Anterior cingulate cortex (tissue), 58 donors: ENCODE measurements around the gene SYNE4.
"Not testable (repeated sequence)": the region's sequence is repeated elsewhere in the genome, so short reads cannot be mapped to it uniquely, and the experiment has no call there.

ENCODE experiments used
- DNase-seq, 58 donors: peaks; one replicate each; lab custom pipeline; 2025; lab: John Stamatoyannopoulos, UW

The SYNE4 gene

GRCh38 chr19:35991731-35992450 lies 16.7 kb downstream of the SYNE4 start:
- DNase-seq: peak in 1 of 58 donors; percentile 7

GRCh38 chr19:35990771-35991730 lies 17.6 kb downstream of the SYNE4 start:
- no peak for DNase-seq

GRCh38 chr19:35990156-35990555 lies 18.5 kb downstream of the SYNE4 start:
- DNase-seq: no peak

GRCh38 chr19:35988824-35989223 lies 19.8 kb downstream of the SYNE4 start:
- DNase-seq: no peak

- DNase-seq: no peak
Measured at GRCh38 chr19:35987571-35987896, 21.1 kb downstream of the SYNE4 start.

GRCh38 chr19:35986664-35987570 lies 21.7 kb downstream of the SYNE4 start:
- peak in 32 of 58 donors; percentile 4 to 71 (median 33) for DNase-seq

GRCh38 chr19:35986111-35986510 lies 22.5 kb downstream of the SYNE4 start:
- no peak for DNase-seq

- no peak for DNase-seq
Measured at GRCh38 chr19:35983177-35983576, 25.4 kb downstream of the SYNE4 start.

- DNase-seq: not testable (repeated sequence)
Measured at GRCh38 chr19:35980997-35981396, 27.6 kb downstream of the SYNE4 start.

- DNase-seq: no peak
Measured at GRCh38 chr19:35978832-35979365, 29.7 kb downstream of the SYNE4 start.

GRCh38 chr19:35978271-35978670 lies 30.3 kb downstream of the SYNE4 start:
- DNase-seq: no peak

GRCh38 chr19:35977446-35978222 lies 31.0 kb downstream of the SYNE4 start:
- no peak for DNase-seq

- DNase-seq: no peak
Measured at GRCh38 chr19:35975608-35976214, 32.9 kb downstream of the SYNE4 start.

- peak in 9 of 58 donors; percentile 3 to 49 (median 25) for DNase-seq
Measured at GRCh38 chr19:35973487-35973886, 35.1 kb downstream of the SYNE4 start.

- no peak for DNase-seq
Measured at GRCh38 chr19:35966771-35967170, 41.8 kb downstream of the SYNE4 start.

GRCh38 chr19:35963514-35963913 lies 45.1 kb downstream of the SYNE4 start:
- DNase-seq: no peak

GRCh38 chr19:35960432-35960972 lies 48.1 kb downstream of the SYNE4 start:
- DNase-seq: no peak

GRCh38 chr19:35959968-35960320 lies 48.7 kb downstream of the SYNE4 start:
- DNase-seq: no peak
